SK-N-MC (cell line): ENCODE measurements around the gene MAGI2.

ENCODE experiments used
- EZH2 ChIP-seq: fragments of 200-600 bp; sonication (generic); IDR thresholded peaks from one replicate; pipeline ENCODE4 v1.6.1; 2017; ENCODE audit warnings: antibody characterized with exemption
- POLR2AphosphoS5 ChIP-seq: IDR thresholded peaks from 2 replicates; pipeline ENCODE4 v1.6.1; 2012; ENCODE audit warnings: mild to moderate bottlenecking, low read depth, low read length, borderline replicate concordance

DNA sequence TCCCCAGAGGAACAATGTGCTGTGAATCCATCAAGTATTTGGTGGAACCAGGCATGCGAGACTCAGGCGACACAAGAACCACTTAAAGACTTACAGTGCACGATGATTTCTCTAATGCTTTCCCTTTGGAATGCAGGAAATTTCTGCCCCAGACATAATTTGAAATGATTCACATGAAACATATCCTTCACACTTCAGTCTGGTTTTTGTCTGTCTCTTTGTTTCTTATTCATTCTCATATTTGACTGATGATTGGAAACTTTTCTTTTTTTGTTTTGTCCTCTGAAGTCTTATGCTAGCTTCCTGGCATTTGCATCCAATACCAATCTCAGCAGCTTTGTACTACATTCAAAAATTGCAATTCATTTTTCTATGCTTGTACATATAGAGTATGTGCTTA lies 1152.1 kb downstream of the MAGI2 start:
- TF ChIP-seq POLR2AphosphoS5 (no peak), EZH2 (no peak)
